A204.1 (cell line): ENCODE measurements around the gene RABL6.
"Not testable (repeated sequence)": the region's sequence is repeated elsewhere in the genome, so short reads cannot be mapped to it uniquely, and the experiment has no call there.

Source experiments
- FAIRE-seq: peaks from 2 replicates; lab custom pipeline; 2012; peaks lifted over from hg19 to GRCh38; lab: Jason Lieb, UNC

The RABL6 gene

DNA sequence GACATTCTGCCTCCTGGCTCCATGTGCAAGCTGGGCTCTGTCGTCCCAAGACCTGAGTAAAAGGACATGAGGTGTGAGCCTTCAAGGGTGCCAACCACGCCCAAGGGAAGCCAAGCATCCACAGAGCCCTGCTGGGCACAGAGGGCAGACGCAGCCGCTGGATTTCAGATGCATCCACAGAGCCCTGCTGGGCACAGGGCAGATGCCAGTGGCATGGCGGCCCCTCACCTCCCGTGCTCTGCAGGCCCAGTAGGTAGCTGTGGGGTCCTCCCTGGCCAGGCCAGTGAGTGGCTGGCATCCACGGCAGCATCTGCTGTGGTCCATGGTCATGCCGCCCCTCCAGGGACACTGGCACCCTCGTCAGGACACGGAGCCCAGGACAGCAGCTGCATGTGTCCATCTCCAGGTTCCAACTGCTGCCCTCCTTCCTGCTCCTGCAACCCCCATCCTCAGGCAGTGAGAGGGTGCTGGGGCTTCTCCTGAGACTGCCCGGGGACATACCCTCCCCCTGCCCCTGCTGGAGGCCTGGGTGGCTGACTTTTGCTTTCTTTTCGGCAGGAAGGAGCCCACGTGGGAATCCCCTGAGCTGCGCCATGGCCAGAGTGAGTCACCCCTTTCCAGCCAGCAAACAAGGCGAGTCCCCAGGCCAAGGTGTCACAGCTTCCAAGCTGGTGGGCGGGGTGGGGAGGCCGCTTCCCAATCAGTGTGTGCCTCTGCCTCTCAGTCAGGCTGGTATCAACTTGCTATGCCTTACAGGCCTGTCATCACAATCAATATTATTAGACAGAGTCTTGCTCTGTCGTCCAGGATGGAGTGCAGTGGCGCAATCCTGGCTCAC lies 74.6 kb downstream of the RABL6 start:
- no peak for FAIRE-seq

GRCh38 chr9:136882947-136883283 lies 75.2 kb downstream of the RABL6 start:
- FAIRE-seq = not testable (repeated sequence)

- not testable (repeated sequence) for FAIRE-seq
These were observed 75.9 kb downstream of the RABL6 start for GRCh38 chr9:136883670-136884069.

GRCh38 chr9:136885950-136886578 lies 78.3 kb downstream of the RABL6 start, which contains the start of gene TRAF2:
Gene TRAF2 (plus strand): TSS chr9:136886516. CDS start chr9:136898741, 12,225 bp downstream.
- no peak for FAIRE-seq

GRCh38 chr9:136886610-136887597 lies 79.2 kb downstream of the RABL6 start:
- FAIRE-seq = no peak

GRCh38 chr9:136888454-136888853 lies 80.7 kb downstream of the RABL6 start:
- FAIRE-seq = no peak

DNA sequence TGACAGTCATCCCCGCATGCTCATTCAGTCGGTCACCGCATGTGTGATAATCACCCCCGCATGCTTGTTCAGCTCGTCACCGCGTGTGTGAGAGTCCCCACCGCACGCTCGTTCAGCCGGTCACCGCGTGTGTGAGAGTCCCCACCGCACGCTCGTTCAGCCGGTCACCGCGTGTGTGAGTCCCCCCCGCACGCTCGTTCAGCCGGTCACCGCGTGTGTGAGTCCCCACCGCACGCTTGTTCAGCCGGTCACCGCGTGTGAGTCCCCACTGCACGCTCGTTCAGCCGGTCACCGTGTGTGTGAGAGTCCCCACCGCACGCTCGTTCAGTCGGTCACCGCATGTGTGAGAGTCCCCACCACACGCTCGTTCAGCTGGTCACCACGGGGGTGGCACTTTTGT lies 82.1 kb downstream of the RABL6 start:
- FAIRE-seq = no peak

DNA sequence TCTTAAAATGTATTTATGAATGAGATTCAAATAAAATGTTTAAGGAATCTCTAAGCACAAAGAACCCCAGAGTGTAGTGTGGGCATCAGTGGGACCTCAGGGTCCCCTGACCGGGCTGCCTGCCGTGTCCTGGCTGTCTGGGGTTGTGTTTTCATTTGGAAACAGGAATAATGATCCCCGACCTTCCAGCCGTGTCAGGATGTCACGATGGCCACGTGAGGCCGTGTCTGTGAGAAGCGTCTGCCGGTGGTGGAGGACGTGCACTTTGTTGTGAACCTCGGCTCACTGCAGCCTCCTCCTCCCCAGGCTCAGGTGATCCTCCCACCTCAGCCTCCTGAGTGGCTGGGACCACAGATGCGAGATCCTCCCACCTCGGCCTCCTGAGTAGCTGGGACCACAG lies 82.9 kb downstream of the RABL6 start:
- no peak for FAIRE-seq
